ENCODE data around the gene HINT3. TPM values are rescaled to one million over a fixed set of nuclear protein-coding genes. Genes with fewer than 3 reads are reported as not detected.
"Not testable (repeated sequence)": the region's sequence is repeated elsewhere in the genome, so short reads cannot be mapped to it uniquely, and the experiment has no call there.

Gene HINT3
- total and polyA plus RNA-seq, 2 experiments from 2014 or later, result 1.8 to 8.0 TPM

DNA sequence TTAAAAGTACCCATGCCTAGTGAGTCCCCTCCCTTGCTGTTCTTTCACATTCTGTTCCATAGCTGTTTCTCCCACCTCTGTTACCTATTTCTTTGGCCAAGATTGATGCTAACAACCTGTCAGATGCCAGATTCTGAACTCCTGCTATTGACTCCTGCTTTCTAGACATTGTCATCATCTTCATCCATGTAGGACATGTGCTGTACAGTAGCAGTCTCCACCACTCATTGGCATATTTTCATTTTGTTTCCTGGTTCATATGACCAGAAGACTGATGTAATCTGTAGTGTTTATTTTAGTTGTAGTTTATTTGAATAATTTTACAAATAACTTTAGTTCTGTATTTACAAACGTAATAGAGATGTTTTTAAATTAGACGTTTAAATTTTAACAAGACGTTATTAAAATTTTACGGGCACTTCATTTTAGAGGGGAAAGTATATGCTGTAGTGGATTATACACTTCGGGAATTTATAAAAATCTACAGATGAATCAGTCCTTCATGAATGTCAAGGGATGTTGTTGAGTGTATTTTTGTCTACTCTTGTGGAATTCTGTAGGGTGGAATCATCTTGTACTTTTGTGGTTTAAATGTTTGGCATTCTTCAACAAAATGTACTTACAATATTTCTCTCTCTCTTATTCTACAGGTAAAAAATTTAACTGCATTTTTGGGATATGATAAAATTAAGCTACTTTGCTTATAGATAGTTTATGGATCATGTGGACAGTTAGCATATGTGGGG, 63.9 kb downstream of the HINT3 start:
- no peaks in the 10 kb centered on the region for H3F3A ChIP-seq (replicated peaks; ENCODE audit: low read depth)
- no peak overlapping the region for H3K4me2 ChIP-seq
- Mint-ChIP-seq H3K4me3 (no peak overlapping the region), H3K27me3 (ENCODE audit: insufficient read depth, low read depth, poor library complexity) (no peaks in the 10 kb centered on the region), H3K9me3 (no peaks in the 10 kb centered on the region), H3K4me1 (no peaks in the 10 kb centered on the region), H3K36me3 (ENCODE audit: low read depth) (peaks cover 66% of the 10 kb centered on the region), H3K27ac (no peak overlapping the region)
- no peak overlapping the region for H3K4me3 ChIP-seq
- H3K36me3 ChIP-seq (ENCODE audit: insufficient read depth), result peaks cover 26% of the 10 kb centered on the region; the same call in 1 of the 2 replicates
- DNase-seq (ENCODE audit: low spot score) (no peak), ATAC-seq (no peak)
- no peaks in the 10 kb centered on the region for H3K4me1 ChIP-seq (ENCODE audit: insufficient read depth)
- 0 out of 2 replicates have a peak, but pooled peaks cover 4% of the 10 kb centered on the region for H4K20me1 ChIP-seq (replicated peaks; ENCODE audit: insufficient read depth)
- no peaks in the 10 kb centered on the region for H3K79me2 ChIP-seq (replicated peaks; ENCODE audit: insufficient read depth)
- no peak overlapping the region for H2AFZ ChIP-seq
- H3K9me2 ChIP-seq (ENCODE audit: insufficient read depth), result no peaks in the 10 kb centered on the region
- H3K27me3 ChIP-seq (ENCODE audit: insufficient read depth), result no peaks in the 10 kb centered on the region
- no peak overlapping the region for H3K27ac ChIP-seq (ENCODE audit: low read depth)
- TF ChIP-seq ZNF331 (CRISPR knock-in tag; IDR thresholded peaks at IDR 0.05; ENCODE audit: low read depth) (no peak), STAT1 (IDR thresholded peaks at IDR 0.05; ENCODE audit: unreplicated experiment) (no peak), EZH2 (IDR thresholded peaks at IDR 0.05; ENCODE audit: low read depth, unreplicated experiment) (no peak), ZNF114 (CRISPR knock-in tag; IDR thresholded peaks at IDR 0.05) (no peak), JUNB (IDR thresholded peaks at IDR 0.05; ENCODE audit: unreplicated experiment) (no peak), CREB1 (CRISPR knock-in tag; IDR thresholded peaks at IDR 0.05; ENCODE audit: low read depth) (no peak), POLR2AphosphoS5 (IDR thresholded peaks at IDR 0.05; ENCODE audit: low read depth) (no peak)
- TF ChIP-seq, protein P1, sequence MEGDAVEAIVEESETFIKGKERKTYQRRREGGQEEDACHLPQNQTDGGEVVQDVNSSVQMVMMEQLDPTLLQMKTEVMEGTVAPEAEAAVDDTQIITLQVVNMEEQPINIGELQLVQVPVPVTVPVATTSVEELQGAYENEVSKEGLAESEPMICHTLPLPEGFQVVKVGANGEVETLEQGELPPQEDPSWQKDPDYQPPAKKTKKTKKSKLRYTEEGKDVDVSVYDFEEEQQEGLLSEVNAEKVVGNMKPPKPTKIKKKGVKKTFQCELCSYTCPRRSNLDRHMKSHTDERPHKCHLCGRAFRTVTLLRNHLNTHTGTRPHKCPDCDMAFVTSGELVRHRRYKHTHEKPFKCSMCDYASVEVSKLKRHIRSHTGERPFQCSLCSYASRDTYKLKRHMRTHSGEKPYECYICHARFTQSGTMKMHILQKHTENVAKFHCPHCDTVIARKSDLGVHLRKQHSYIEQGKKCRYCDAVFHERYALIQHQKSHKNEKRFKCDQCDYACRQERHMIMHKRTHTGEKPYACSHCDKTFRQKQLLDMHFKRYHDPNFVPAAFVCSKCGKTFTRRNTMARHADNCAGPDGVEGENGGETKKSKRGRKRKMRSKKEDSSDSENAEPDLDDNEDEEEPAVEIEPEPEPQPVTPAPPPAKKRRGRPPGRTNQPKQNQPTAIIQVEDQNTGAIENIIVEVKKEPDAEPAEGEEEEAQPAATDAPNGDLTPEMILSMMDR (conservative IDR thresholded peaks at IDR 0.05; ENCODE audit: low read depth in 2 of 2), result no peak
- TF ChIP-seq, protein P2, sequence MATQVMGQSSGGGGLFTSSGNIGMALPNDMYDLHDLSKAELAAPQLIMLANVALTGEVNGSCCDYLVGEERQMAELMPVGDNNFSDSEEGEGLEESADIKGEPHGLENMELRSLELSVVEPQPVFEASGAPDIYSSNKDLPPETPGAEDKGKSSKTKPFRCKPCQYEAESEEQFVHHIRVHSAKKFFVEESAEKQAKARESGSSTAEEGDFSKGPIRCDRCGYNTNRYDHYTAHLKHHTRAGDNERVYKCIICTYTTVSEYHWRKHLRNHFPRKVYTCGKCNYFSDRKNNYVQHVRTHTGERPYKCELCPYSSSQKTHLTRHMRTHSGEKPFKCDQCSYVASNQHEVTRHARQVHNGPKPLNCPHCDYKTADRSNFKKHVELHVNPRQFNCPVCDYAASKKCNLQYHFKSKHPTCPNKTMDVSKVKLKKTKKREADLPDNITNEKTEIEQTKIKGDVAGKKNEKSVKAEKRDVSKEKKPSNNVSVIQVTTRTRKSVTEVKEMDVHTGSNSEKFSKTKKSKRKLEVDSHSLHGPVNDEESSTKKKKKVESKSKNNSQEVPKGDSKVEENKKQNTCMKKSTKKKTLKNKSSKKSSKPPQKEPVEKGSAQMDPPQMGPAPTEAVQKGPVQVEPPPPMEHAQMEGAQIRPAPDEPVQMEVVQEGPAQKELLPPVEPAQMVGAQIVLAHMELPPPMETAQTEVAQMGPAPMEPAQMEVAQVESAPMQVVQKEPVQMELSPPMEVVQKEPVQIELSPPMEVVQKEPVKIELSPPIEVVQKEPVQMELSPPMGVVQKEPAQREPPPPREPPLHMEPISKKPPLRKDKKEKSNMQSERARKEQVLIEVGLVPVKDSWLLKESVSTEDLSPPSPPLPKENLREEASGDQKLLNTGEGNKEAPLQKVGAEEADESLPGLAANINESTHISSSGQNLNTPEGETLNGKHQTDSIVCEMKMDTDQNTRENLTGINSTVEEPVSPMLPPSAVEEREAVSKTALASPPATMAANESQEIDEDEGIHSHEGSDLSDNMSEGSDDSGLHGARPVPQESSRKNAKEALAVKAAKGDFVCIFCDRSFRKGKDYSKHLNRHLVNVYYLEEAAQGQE (IDR thresholded peaks at IDR 0.05; ENCODE audit: unreplicated experiment), result no peak

DNA sequence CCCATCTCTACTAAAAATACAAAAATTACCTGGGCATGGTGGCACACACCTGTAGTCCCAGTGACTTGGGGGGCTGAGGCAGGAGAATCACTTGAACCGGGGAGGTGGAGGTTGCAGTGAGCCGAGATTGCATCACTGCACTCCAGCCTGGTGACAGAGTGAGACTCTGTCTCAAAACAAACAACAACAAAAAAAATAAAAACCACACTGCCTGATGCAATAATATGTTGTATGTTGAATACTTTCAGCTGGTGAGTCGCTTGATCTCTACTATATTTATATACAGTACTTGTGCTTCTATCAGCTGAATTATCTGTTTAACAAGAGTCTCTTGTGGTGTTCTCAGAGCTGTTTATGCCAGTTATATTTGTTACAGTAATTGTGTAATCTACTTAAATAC, 66.9 kb downstream of the HINT3 start:
- H3K4me1 ChIP-seq (ENCODE audit: insufficient read depth); H3K27me3 ChIP-seq (ENCODE audit: insufficient read depth); H4K20me1 ChIP-seq (replicated peaks; ENCODE audit: insufficient read depth); H3K9me2 ChIP-seq (ENCODE audit: insufficient read depth); H3K9me3 Mint-ChIP-seq; H3K27me3 Mint-ChIP-seq (ENCODE audit: insufficient read depth, low read depth, poor library complexity); ATAC-seq; H3K4me3 Mint-ChIP-seq; H2AFZ ChIP-seq; H3K79me2 ChIP-seq (replicated peaks; ENCODE audit: insufficient read depth); H3K4me3 ChIP-seq; H3K4me2 ChIP-seq; DNase-seq (ENCODE audit: low spot score); H3F3A ChIP-seq (replicated peaks; ENCODE audit: low read depth); H3K4me1 Mint-ChIP-seq: not testable (repeated sequence)
- H3K36me3 ChIP-seq (ENCODE audit: insufficient read depth), result peaks cover 26% of the 10 kb centered on the region; the same call in 1 of the 2 replicates
- H3K27ac ChIP-seq (ENCODE audit: low read depth), result peak overlapping the region; percentile 56; the same call in 1 of the 2 replicates
- Mint-ChIP-seq H3K36me3 (ENCODE audit: low read depth) (peaks cover 64% of the 10 kb centered on the region), H3K27ac (peak overlapping the region; percentile 52; the same call in 1 of the 2 replicates)

All from GM23338 (cell line).